Small intestine (tissue), 7 donors: ENCODE measurements around the gene PTPRK. TPM values are rescaled to one million over a fixed set of nuclear protein-coding genes. Genes with fewer than 3 reads are reported as not detected.
"Not testable (repeated sequence)": the region's sequence is repeated elsewhere in the genome, so short reads cannot be mapped to it uniquely, and the experiment has no call there.

Source experiments
- DNase-seq, 2 donors: peaks; one replicate each; pipeline versions ENCODE4 v3.0.0 to v3.0.0-alpha.2; 2013
- FAIRE-seq: peaks from 2 replicates; lab custom pipeline; 2012; peaks lifted over from hg19 to GRCh38; lab: Jason Lieb, UNC
- H3K27ac ChIP-seq, 3 donors: one replicate each; pipeline ENCODE4 v1.5.1; 2013; ENCODE audit warnings: low read length in 2 of 3, mild to moderate bottlenecking in 2 of 3, control low read depth in 1 of 3, inconsistent platforms in 1 of 3, low read depth in 1 of 3, moderate library complexity in 1 of 3
- H3K27me3 ChIP-seq, 3 donors: one replicate each; pipeline ENCODE4 v1.6.1; 2013; ENCODE audit warnings: low read length in 3 of 3, inconsistent platforms in 1 of 3; ENCODE audit not compliant: control insufficient read depth in 3 of 3, insufficient read depth in 3 of 3
- H3K36me3 ChIP-seq, 3 donors: one replicate each; pipeline ENCODE4 v1.6.1; 2013; ENCODE audit warnings: low read length in 3 of 3, inconsistent platforms in 1 of 3, low read depth in 1 of 3, mild to moderate bottlenecking in 1 of 3, moderate library complexity in 1 of 3; ENCODE audit not compliant: control insufficient read depth in 3 of 3, insufficient read depth in 2 of 3
- H3K4me1 ChIP-seq, 3 donors: one replicate each; pipeline ENCODE4 v1.6.1; 2013; ENCODE audit warnings: low read length in 2 of 3, inconsistent platforms in 1 of 3, low read depth in 1 of 3, mild to moderate bottlenecking in 1 of 3, moderate library complexity in 1 of 3; ENCODE audit not compliant: control insufficient read depth in 3 of 3, insufficient read depth in 2 of 3
- H3K4me3 ChIP-seq, 3 donors: one replicate each; pipeline ENCODE4 v1.5.1; 2013; ENCODE audit warnings: low read length in 3 of 3, control low read depth in 1 of 3, inconsistent platforms in 1 of 3, low read depth in 1 of 3, mild to moderate bottlenecking in 1 of 3, moderate library complexity in 1 of 3
- H3K9me3 ChIP-seq, 2 donors: one replicate each; pipeline ENCODE4 v1.6.1; 2013; ENCODE audit warnings: low read depth in 1 of 2, low read length in 1 of 2; ENCODE audit not compliant: control insufficient read depth in 2 of 2, insufficient read depth in 1 of 2
- WGBS, 3 donors: extraction: QIAGEN DNeasy Blood & Tissue Kit; methylation state at CpG; one replicate each; pipeline ENCODE4 v1.1.7; 2013; 5-methylcytosine and 5-hydroxymethylcytosine counted together
- polyA plus RNA-seq, 4 donors: library from polyadenylated mRNA; stranded (reverse) in 3 of 4; unstranded in 1 of 4; fragments of 200-250 nt in 3 of 4; fragments of 120-200 nt in 1 of 4; gene quantifications; one replicate each; pipeline versions ENCODE4 v1.2.1 to v1.2.3, GENCODE V29; 2013
- donor health status: healthy with polysubstance abuse.
- donor health status: control.
- donor health status: control.
- donor health status: Bipolar disorder and iron deficiency.
- donor health status: healthy.

The PTPRK gene
- polyA plus RNA-seq, 4 donors: 15.9 to 72.5 (median 20.6) TPM

- peak overlapping the region in 2 of 3 donors; percentile 26 to 27 for H3K4me3 ChIP-seq
- no peaks in the 10 kb centered on the region for H3K9me3 ChIP-seq
- 5 to 38% (median 19%) methylated on average over 8 of the region's 8 CpGs for WGBS, 3 donors
- peaks cover 0 to 4% (median 0%) of the 10 kb centered on the region in 3 donors for H3K36me3 ChIP-seq
- peak; percentile 49 to 59 for DNase-seq
- FAIRE-seq: no peak
- H3K27me3 ChIP-seq: no peaks in the 10 kb centered on the region
- peaks cover 6 to 42% (median 32%) of the 10 kb centered on the region in 3 donors for H3K4me1 ChIP-seq
- H3K27ac ChIP-seq: peak overlapping the region; percentile 43 to 97 (median 75)
These were observed 28.7 kb downstream of the PTPRK start for GRCh38 chr6:128491610-128492206.

GRCh38 chr6:128491100-128491581 lies 29.3 kb downstream of the PTPRK start:
- peak in 1 of 2 donors; percentile 38 for DNase-seq
- peak overlapping the region; percentile 43 to 97 (median 75) for H3K27ac ChIP-seq
- peaks cover 6 to 39% (median 32%) of the 10 kb centered on the region in 3 donors for H3K4me1 ChIP-seq
- H3K27me3 ChIP-seq: no peaks in the 10 kb centered on the region
- WGBS, 3 donors: 13 to 36% (median 20%) methylated on average over 3 of the region's 3 CpGs
- no peaks in the 10 kb centered on the region for H3K9me3 ChIP-seq
- FAIRE-seq: no peak
- H3K4me3 ChIP-seq: peak overlapping the region in 2 of 3 donors; percentile 26 to 27
- peaks cover 0 to 8% (median 0%) of the 10 kb centered on the region in 3 donors for H3K36me3 ChIP-seq

DNA sequence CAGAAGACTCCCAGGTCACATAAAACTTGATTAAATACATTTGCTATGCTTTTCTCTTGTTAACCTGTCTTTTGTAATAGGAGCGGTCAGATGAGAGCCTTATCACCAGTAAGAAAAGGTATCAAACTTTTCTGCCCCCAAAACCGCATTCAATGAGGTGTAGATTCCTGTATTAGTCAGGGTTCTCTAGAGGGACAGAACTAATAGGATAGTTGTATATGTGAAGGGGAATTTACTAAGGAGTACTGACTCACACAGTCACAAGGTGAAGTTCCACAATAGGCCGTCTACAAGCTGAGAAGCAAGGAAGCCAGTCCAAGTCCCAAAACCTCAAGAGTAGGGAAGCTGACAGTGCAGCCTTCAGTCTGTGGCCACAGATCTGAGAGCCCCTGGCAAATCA lies 32.7 kb downstream of the PTPRK start:
- peaks cover 1 to 19% (median 13%) of the 10 kb centered on the region in 3 donors for H3K4me1 ChIP-seq

GRCh38 chr6:128487055-128487454 lies 33.3 kb downstream of the PTPRK start:
- Histone ChIP-seq H3K4me1 (peaks cover 0 to 19% (median 8%) of the 10 kb centered on the region in 3 donors), H3K27ac (no peak overlapping the region), H3K9me3 (no peaks in the 10 kb centered on the region), H3K27me3 (no peaks in the 10 kb centered on the region), H3K4me3 (no peak overlapping the region), H3K36me3 (peaks cover 0 to 8% (median 0%) of the 10 kb centered on the region in 3 donors)
- FAIRE-seq (no peak), DNase-seq (no peak)
- WGBS, 3 donors: 91 to 92% (median 92%) methylated on average over 2 of the region's 2 CpGs

More for the DNA sequence above, 32.7 kb downstream of the PTPRK start:
- Histone ChIP-seq H3K27ac (no peak overlapping the region), H3K36me3 (peaks cover 0 to 8% (median 0%) of the 10 kb centered on the region in 3 donors), H3K4me3 (no peak overlapping the region), H3K27me3 (no peaks in the 10 kb centered on the region), H3K9me3 (no peaks in the 10 kb centered on the region)
- FAIRE-seq (no peak), DNase-seq (no peak)
- 80 to 92% (median 85%) methylated on average over 3 of the region's 3 CpGs for WGBS, 3 donors

DNA sequence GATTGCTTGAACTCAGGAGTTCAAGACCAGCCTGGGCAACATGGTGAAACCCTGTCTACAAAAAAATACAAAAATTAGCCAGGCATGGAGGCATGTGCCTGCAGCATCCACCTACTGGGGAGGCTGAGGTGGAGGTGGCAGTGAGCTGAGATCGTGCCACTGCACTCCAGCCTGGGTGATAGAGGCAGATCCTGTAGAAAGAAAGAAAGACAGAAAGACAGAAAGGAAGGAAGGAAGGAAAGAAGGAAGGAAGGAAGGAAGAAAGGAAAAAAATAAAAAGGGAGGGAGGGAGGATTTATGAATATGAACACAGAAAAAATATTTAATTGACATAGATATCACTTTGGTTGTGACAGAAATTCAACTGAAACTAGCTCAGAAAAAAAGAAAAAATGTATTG lies 33.8 kb downstream of the PTPRK start:
- H3K36me3 ChIP-seq, H3K9me3 ChIP-seq, H3K27ac ChIP-seq, DNase-seq, FAIRE-seq, H3K27me3 ChIP-seq, H3K4me3 ChIP-seq: not testable (repeated sequence)
- peaks cover 0 to 17% (median 7%) of the 10 kb centered on the region in 3 donors for H3K4me1 ChIP-seq
- 79 to 97% (median 84%) methylated on average over 1 of the region's 1 CpG for WGBS, 3 donors

- FAIRE-seq: no peak
- WGBS, 3 donors: 65 to 75% (median 66%) methylated on average over 5 of the region's 5 CpGs
These were observed 36.8 kb downstream of the PTPRK start for GRCh38 chr6:128483472-128484135.

DNA sequence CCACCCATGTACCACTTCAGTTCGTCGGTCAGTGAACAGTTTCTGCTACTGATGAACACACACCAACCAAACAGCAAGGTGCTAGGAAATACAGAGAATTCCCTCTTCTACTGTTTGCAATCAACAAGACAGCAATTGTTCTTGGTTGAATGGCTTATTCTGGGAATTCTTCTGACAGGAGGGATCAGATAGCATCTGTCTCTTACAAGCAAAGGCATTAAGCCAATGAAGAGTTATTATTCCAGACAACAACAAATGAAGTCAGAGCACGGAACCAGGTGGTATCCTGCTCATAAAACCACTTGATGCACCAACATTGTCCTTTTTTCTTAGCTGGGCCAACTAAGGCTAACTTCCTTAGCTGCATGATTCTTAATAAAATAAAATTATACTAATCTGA lies 37.8 kb downstream of the PTPRK start:
- peaks cover 0 to 8% (median 6%) of the 10 kb centered on the region in 3 donors for H3K4me1 ChIP-seq
- DNase-seq (no peak), FAIRE-seq (no peak)
- H3K36me3 ChIP-seq: peaks cover 0 to 3% (median 0%) of the 10 kb centered on the region in 3 donors
- no peaks in the 10 kb centered on the region for H3K9me3 ChIP-seq
- 81 to 90% (median 85%) methylated on average over 3 of the region's 3 CpGs for WGBS, 3 donors
- no peaks in the 10 kb centered on the region for H3K27me3 ChIP-seq
- H3K4me3 ChIP-seq: no peak overlapping the region
- H3K27ac ChIP-seq: no peak overlapping the region

More at GRCh38 chr6:128483472-128484135, 36.8 kb downstream of the PTPRK start:
- Histone ChIP-seq H3K27ac (no peak overlapping the region), H3K9me3 (no peaks in the 10 kb centered on the region), H3K4me3 (no peak overlapping the region), H3K36me3 (peaks cover 0 to 8% (median 0%) of the 10 kb centered on the region in 3 donors), H3K4me1 (peaks cover 0 to 12% (median 4%) of the 10 kb centered on the region in 3 donors), H3K27me3 (no peaks in the 10 kb centered on the region)
- no peak for DNase-seq

- DNase-seq (no peak), FAIRE-seq (no peak)
- no peak overlapping the region for H3K4me3 ChIP-seq
- no peaks in the 10 kb centered on the region for H3K36me3 ChIP-seq
- WGBS, 3 donors: 73 to 89% (median 84%) methylated on average over 4 of the region's 4 CpGs
- H3K27me3 ChIP-seq: no peaks in the 10 kb centered on the region
- H3K9me3 ChIP-seq: no peaks in the 10 kb centered on the region
- peak overlapping the region in 1 of 3 donors; percentile 26 for H3K27ac ChIP-seq
- peaks cover 0 to 8% (median 6%) of the 10 kb centered on the region in 3 donors for H3K4me1 ChIP-seq
These were observed 40.4 kb downstream of the PTPRK start for GRCh38 chr6:128479991-128480390.
